Measurements from ENCODE around the gene SYT8.

Gene SYT8

DNA sequence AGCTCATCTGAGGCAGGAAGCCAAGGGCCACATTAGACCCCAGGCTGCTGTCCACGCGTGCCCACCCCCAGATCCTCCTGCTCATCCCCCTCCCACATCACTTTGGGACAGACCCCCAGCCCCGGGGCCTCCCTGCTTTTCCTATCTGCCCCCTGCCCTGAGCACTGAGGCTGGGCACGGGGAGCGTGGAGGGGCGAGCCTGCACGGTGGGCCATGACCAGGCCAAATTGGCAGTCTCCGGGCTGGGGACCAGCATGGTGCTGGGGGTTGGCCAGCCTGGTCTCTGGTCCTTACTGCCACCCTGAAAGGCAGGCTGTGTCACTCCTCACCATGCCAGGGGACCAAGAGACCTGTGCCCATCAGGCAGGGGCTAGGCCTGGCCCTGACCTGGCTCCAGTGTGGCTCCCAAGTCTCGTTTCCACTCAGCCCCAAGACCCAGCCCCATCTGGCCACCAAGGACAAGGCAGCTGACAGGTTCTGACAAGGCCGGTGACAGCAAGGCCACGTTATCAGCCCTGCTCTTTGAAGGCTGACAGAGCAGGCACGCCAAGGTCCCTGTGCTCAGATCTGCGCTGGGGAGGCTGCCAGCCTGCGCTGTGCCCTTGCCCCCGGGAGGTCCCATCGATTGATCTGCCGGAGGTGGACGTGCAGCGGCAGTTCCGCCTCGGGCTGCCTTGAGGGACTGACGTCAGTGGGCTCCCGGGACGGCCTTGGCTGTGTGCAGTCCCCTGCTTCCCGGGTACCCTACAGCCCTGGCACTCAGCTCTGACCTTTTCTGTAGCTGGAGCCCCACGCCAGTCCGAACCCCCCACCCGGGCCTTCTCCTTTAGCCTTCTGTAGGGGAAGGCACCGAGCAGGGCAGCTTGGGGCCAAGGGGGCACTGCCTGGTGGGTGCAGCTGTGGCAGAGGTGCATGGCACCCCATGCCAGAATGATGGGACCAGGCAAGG, 7.6 kb downstream of the SYT8 start:
- TF ChIP-seq, protein P1, sequence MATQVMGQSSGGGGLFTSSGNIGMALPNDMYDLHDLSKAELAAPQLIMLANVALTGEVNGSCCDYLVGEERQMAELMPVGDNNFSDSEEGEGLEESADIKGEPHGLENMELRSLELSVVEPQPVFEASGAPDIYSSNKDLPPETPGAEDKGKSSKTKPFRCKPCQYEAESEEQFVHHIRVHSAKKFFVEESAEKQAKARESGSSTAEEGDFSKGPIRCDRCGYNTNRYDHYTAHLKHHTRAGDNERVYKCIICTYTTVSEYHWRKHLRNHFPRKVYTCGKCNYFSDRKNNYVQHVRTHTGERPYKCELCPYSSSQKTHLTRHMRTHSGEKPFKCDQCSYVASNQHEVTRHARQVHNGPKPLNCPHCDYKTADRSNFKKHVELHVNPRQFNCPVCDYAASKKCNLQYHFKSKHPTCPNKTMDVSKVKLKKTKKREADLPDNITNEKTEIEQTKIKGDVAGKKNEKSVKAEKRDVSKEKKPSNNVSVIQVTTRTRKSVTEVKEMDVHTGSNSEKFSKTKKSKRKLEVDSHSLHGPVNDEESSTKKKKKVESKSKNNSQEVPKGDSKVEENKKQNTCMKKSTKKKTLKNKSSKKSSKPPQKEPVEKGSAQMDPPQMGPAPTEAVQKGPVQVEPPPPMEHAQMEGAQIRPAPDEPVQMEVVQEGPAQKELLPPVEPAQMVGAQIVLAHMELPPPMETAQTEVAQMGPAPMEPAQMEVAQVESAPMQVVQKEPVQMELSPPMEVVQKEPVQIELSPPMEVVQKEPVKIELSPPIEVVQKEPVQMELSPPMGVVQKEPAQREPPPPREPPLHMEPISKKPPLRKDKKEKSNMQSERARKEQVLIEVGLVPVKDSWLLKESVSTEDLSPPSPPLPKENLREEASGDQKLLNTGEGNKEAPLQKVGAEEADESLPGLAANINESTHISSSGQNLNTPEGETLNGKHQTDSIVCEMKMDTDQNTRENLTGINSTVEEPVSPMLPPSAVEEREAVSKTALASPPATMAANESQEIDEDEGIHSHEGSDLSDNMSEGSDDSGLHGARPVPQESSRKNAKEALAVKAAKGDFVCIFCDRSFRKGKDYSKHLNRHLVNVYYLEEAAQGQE (IDR thresholded peaks at IDR 0.05; ENCODE audit: insufficient replicate concordance, low read depth), result no peak
- TF ChIP-seq SPI1 (IDR thresholded peaks at IDR 0.05; ENCODE audit: borderline replicate concordance, low read depth) (no peak), POLR2AphosphoS5 (IDR thresholded peaks at IDR 0.05; ENCODE audit: low read depth) (no peak), GABPA (IDR thresholded peaks at IDR 0.05; ENCODE audit: low read depth) (no peak)
- TF ChIP-seq, protein P2, sequence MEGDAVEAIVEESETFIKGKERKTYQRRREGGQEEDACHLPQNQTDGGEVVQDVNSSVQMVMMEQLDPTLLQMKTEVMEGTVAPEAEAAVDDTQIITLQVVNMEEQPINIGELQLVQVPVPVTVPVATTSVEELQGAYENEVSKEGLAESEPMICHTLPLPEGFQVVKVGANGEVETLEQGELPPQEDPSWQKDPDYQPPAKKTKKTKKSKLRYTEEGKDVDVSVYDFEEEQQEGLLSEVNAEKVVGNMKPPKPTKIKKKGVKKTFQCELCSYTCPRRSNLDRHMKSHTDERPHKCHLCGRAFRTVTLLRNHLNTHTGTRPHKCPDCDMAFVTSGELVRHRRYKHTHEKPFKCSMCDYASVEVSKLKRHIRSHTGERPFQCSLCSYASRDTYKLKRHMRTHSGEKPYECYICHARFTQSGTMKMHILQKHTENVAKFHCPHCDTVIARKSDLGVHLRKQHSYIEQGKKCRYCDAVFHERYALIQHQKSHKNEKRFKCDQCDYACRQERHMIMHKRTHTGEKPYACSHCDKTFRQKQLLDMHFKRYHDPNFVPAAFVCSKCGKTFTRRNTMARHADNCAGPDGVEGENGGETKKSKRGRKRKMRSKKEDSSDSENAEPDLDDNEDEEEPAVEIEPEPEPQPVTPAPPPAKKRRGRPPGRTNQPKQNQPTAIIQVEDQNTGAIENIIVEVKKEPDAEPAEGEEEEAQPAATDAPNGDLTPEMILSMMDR (IDR thresholded peaks at IDR 0.05; ENCODE audit: insufficient read depth, low read length), result no peak
- no peak overlapping the region for H3K4me3 ChIP-seq (replicated peaks; ENCODE audit: insufficient read depth, low read length)
- H3K27me3 ChIP-seq (ENCODE audit: insufficient read depth, poor library complexity, severe bottlenecking), result no peaks in the 10 kb centered on the region
- H3K27ac ChIP-seq (replicated peaks), result no peak overlapping the region
- DNase-seq (ENCODE audit: low read depth in 1 of 2, low spot score in 1 of 2), result no peak

DNA sequence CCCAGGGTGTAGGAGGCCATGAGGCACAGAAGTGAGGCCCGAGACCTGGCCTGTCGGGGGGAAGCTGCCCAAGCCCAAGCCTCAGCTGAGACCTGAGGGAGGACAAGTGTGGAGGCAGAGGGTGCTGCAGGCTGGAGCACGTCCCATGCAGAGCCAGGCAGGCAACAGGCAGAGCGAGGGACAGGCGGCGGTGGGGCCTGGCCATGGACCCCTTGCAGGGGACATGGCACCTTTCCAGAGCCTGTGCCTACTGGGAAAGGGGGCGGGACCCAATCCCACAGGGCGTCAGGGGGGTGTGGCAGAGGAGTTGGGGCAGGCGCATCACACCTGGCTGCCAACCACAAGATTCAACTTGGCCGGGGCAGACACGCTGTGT, 8.3 kb downstream of the SYT8 start:
- H3K27me3 ChIP-seq (ENCODE audit: insufficient read depth, poor library complexity, severe bottlenecking), result no peaks in the 10 kb centered on the region
- no peak overlapping the region for H3K27ac ChIP-seq (replicated peaks)
- TF ChIP-seq, protein P1 (IDR thresholded peaks at IDR 0.05; ENCODE audit: insufficient replicate concordance, low read depth), result no peak
- TF ChIP-seq GABPA (IDR thresholded peaks at IDR 0.05; ENCODE audit: low read depth) (no peak), POLR2AphosphoS5 (IDR thresholded peaks at IDR 0.05; ENCODE audit: low read depth) (no peak), SPI1 (IDR thresholded peaks at IDR 0.05; ENCODE audit: borderline replicate concordance, low read depth) (no peak)
- TF ChIP-seq, protein P2 (IDR thresholded peaks at IDR 0.05; ENCODE audit: insufficient read depth, low read length), result no peak
- H3K4me3 ChIP-seq (replicated peaks; ENCODE audit: insufficient read depth, low read length), result no peak overlapping the region
- DNase-seq (ENCODE audit: low read depth in 1 of 2, low spot score in 1 of 2), result no peak

DNA sequence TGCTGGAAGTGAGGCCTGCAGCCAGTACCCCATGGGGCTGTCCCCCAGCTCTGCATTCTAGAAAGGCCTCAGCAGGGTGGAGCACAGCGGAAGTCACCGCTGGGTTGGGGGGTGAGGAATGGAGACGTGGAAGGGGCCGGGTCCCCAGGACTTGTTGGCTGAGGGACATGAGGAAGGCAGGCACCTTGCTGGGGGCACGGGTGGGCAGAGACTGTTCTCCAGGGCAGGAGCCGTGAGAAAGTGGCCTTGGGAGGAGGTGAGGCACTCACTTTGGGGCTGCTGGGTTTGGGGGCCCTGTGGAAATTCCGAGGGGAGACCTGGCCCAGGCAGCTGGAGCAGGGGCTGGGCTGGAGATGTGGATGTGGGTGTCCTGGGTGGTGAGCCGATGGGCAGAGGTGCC, 9.0 kb downstream of the SYT8 start:
- no peak overlapping the region for H3K4me3 ChIP-seq (replicated peaks; ENCODE audit: insufficient read depth, low read length)
- H3K27ac ChIP-seq (replicated peaks), result peak overlapping the region; percentile 69
- TF ChIP-seq, protein P1 (IDR thresholded peaks at IDR 0.05; ENCODE audit: insufficient replicate concordance, low read depth), result no peak
- TF ChIP-seq SPI1 (IDR thresholded peaks at IDR 0.05; ENCODE audit: borderline replicate concordance, low read depth) (no peak), GABPA (IDR thresholded peaks at IDR 0.05; ENCODE audit: low read depth) (no peak), POLR2AphosphoS5 (IDR thresholded peaks at IDR 0.05; ENCODE audit: low read depth) (no peak)
- TF ChIP-seq, protein P2 (IDR thresholded peaks at IDR 0.05; ENCODE audit: insufficient read depth, low read length), result no peak
- no peaks in the 10 kb centered on the region for H3K27me3 ChIP-seq (ENCODE audit: insufficient read depth, poor library complexity, severe bottlenecking)
- no peak for DNase-seq (ENCODE audit: low read depth in 1 of 2, low spot score in 1 of 2)

Data from HL-60 (cell line).